Naive thymus-derived CD4-positive, alpha-beta T cell (primary cell): ENCODE data around the gene CNKSR1. TPM values are rescaled to one million over a fixed set of nuclear protein-coding genes. Genes with fewer than 3 reads are reported as not detected.

Experiments
- ATAC-seq: fragments of 150-1000 bp; cut with Tn5 transposase; 2 replicates; pipeline ENCODE4 v1.10.0; 2021; ENCODE audit warnings: mild to moderate bottlenecking, moderate library complexity
- CTCF ChIA-PET: fragments of 350-600 bp; sonication (Branson Sonifier 250); formaldehyde crosslinking; loops from one replicate; lab custom pipeline; 2021; ENCODE audit warnings: antibody characterized with exemption; lab: Charles Lee
- POLR2A ChIA-PET: fragments of 350-600 bp; sonication (Branson Sonifier 250); formaldehyde crosslinking; loops from one replicate; lab custom pipeline; 2021; ENCODE audit warnings: antibody characterized with exemption, inconsistent platforms; lab: Charles Lee
- DNase-seq, 9 donors: peaks; one replicate each; pipeline versions ENCODE4 v3.0.0 to v3.0.0-alpha.2; 2020 to 2022; ENCODE audit warnings: mixed read lengths in 1 of 9
- H3K27ac ChIP-seq: one replicate; pipeline ENCODE4 v1.7.0; 2013; ENCODE audit warnings: mild to moderate bottlenecking, low read depth, low read length, moderate library complexity
- H3K27me3 ChIP-seq, 2 donors: one replicate each; pipeline ENCODE4 v1.7.0; 2013; ENCODE audit warnings: low read length in 2 of 2, mild to moderate bottlenecking in 2 of 2, moderate library complexity in 2 of 2; ENCODE audit not compliant: control insufficient read depth in 2 of 2, insufficient read depth in 2 of 2
- H3K36me3 ChIP-seq, 3 experiments: 1 replicate in 2 of 3; 2 replicates in 1 of 3; pipeline ENCODE4 v1.7.0; 2013; ENCODE audit warnings: low read length in 3 of 3, mild to moderate bottlenecking in 3 of 3, moderate library complexity in 1 of 3; ENCODE audit not compliant: insufficient read depth in 3 of 3, control insufficient read depth in 2 of 3
- H3K4me1 ChIP-seq, 2 donors: one replicate each; pipeline ENCODE4 v1.7.0; 2013; ENCODE audit warnings: low read length in 2 of 2, mild to moderate bottlenecking in 2 of 2, moderate library complexity in 1 of 2; ENCODE audit not compliant: control insufficient read depth in 2 of 2, insufficient read depth in 2 of 2
- H3K4me3 ChIP-seq: 2 replicates; pipeline ENCODE4 v1.7.0; 2013; ENCODE audit warnings: mild to moderate bottlenecking, low read length
- H3K9me3 ChIP-seq, 3 experiments: 1 replicate in 2 of 3; 2 replicates in 1 of 3; pipeline ENCODE4 v1.7.0; 2013; ENCODE audit warnings: low read length in 3 of 3; ENCODE audit not compliant: control insufficient read depth in 2 of 3
- H3K27ac Mint-ChIP-seq, 9 donors: one replicate each; pipeline ENCODE4 v1.8.0; 2020 to 2022; ENCODE audit warnings: mixed read lengths in 9 of 9, mild to moderate bottlenecking in 8 of 9, moderate library complexity in 5 of 9, inconsistent platforms in 2 of 9
- H3K27me3 Mint-ChIP-seq, 5 donors: one replicate each; pipeline ENCODE4 v1.8.0; 2021 to 2022; ENCODE audit warnings: mixed read lengths in 5 of 5, mild to moderate bottlenecking in 1 of 5
- H3K36me3 Mint-ChIP-seq, 5 donors: one replicate each; pipeline ENCODE4 v1.8.0; 2020 to 2022; ENCODE audit warnings: mixed read lengths in 5 of 5, mild to moderate bottlenecking in 3 of 5, inconsistent platforms in 1 of 5
- H3K4me1 Mint-ChIP-seq, 7 donors: one replicate each; pipeline ENCODE4 v1.8.0; 2020 to 2022; ENCODE audit warnings: mixed read lengths in 7 of 7, mild to moderate bottlenecking in 3 of 7, inconsistent platforms in 1 of 7
- H3K4me3 Mint-ChIP-seq, 10 donors: one replicate each; pipeline ENCODE4 v1.8.0; 2020 to 2022; ENCODE audit warnings: mild to moderate bottlenecking in 10 of 10, mixed read lengths in 10 of 10, moderate library complexity in 6 of 10, inconsistent platforms in 2 of 10
- H3K9me3 Mint-ChIP-seq, 11 donors: one replicate each; pipeline ENCODE4 v1.8.0; 2020 to 2022; ENCODE audit warnings: mixed read lengths in 11 of 11, mild to moderate bottlenecking in 4 of 11, inconsistent platforms in 1 of 11, moderate library complexity in 1 of 11
- intact Hi-C, 2 donors: fragments of 100-400 bp; cut with micrococcal nuclease; formaldehyde crosslinking; loops; one replicate each; pipeline ENCODE4 v1.15.1; 2023
- polyA plus RNA-seq, 2 donors: library from polyadenylated mRNA; unstranded; fragments of 300-500 nt; fragmentation: Illumina TruSeq; gene quantifications; one replicate each; pipeline ENCODE4 v1.2.3, GENCODE V29; 2021
- total RNA-seq, 6 experiments: library from RNA in 5 of 6; stranded (reverse) in 5 of 6; gene quantifications; 1 replicate in 5 of 6; 2 replicates in 1 of 6; pipeline ENCODE4 v1.2.3 and lab custom pipeline; 2021 to 2026

CNKSR1 gene
- total and polyA plus RNA-seq, 7 experiments from 2014 or later = 0.63 to 7.5 (median 4.5) TPM

DNA sequence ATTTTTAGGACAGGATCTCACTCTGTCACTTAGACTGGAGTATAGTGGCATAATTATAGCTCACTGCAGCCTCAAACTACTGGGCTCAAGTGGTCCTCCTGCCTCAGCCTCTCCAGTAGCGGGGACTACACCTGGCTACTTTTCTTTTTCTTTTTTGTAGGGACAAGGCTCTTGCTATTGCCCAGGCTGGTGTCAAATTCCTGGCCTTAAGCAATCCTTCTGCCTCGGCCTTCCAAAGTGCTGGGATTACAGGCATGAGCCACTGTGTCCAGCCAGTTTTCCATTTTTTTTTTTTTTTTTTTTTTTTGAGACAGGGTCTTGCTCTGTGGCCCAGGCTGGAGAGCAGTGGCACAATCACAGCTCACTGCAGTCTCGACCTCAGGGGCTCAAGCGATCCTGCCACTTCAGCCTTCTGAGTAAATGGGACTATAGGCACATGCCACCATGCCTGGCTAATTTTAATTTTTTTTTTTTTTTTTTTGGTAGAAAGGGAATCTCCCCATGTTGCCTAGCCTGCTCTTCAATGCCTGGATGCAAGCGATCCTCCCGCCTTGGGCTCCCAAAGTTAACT, 36.1 kb downstream of the CNKSR1 start:
- no peaks in the 10 kb centered on the region for H3K9me3 ChIP-seq
- no peaks in the 10 kb centered on the region for H3K36me3 ChIP-seq
- no peaks in the 10 kb centered on the region for H3K4me1 ChIP-seq
- H3K9me3 Mint-ChIP-seq = no peaks in the 10 kb centered on the region
- H3K27ac ChIP-seq = no peak overlapping the region
- ChIA-PET CTCF (no interaction called here), POLR2A (interaction anchor here (1.2 kb wide), 1 partner anchor 108 kb away, joined by 3 read pairs; no protein-coding TSS in a partner anchor)
- no peak overlapping the region for H3K27ac Mint-ChIP-seq
- no peaks in the 10 kb centered on the region for H3K27me3 ChIP-seq
- ATAC-seq (no peak), DNase-seq (no peak)
- H3K4me1 Mint-ChIP-seq = no peaks in the 10 kb centered on the region
- H3K27me3 Mint-ChIP-seq = peaks cover 0 to 25% (median 0%) of the 10 kb centered on the region in 5 donors
- no peak overlapping the region for H3K4me3 Mint-ChIP-seq
- H3K4me3 ChIP-seq = no peak overlapping the region
- intact Hi-C loops = no loop called here
- H3K36me3 Mint-ChIP-seq = no peaks in the 10 kb centered on the region

GRCh38 chr1:26215246-26215645, 38.0 kb downstream of the CNKSR1 start:
- H3K36me3 ChIP-seq = no peaks in the 10 kb centered on the region
- H3K4me1 Mint-ChIP-seq = peaks cover 0 to 2% (median 0%) of the 10 kb centered on the region in 7 donors
- H3K36me3 Mint-ChIP-seq = no peaks in the 10 kb centered on the region
- H3K4me1 ChIP-seq = no peaks in the 10 kb centered on the region
- intact Hi-C loops = no loop called here
- no peak for DNase-seq
- H3K4me3 ChIP-seq = no peak overlapping the region
- POLR2A ChIA-PET = no interaction called here
- CTCF ChIA-PET = no interaction called here
- no peaks in the 10 kb centered on the region for H3K27me3 ChIP-seq
- no peak overlapping the region for H3K4me3 Mint-ChIP-seq
- no peak for ATAC-seq
- no peaks in the 10 kb centered on the region for H3K9me3 ChIP-seq
- peaks cover 0 to 18% (median 0%) of the 10 kb centered on the region in 5 donors for H3K27me3 Mint-ChIP-seq
- H3K27ac Mint-ChIP-seq = no peak overlapping the region
- no peak overlapping the region for H3K27ac ChIP-seq
- H3K9me3 Mint-ChIP-seq = no peaks in the 10 kb centered on the region

GRCh38 chr1:26218906-26219494, 41.7 kb downstream of the CNKSR1 start:
- no peaks in the 10 kb centered on the region for H3K27me3 ChIP-seq
- H3K4me1 ChIP-seq = no peaks in the 10 kb centered on the region
- H3K27ac Mint-ChIP-seq = no peak overlapping the region
- H3K9me3 Mint-ChIP-seq = no peaks in the 10 kb centered on the region
- CTCF ChIA-PET = no interaction called here
- no peaks in the 10 kb centered on the region for H3K36me3 ChIP-seq
- POLR2A ChIA-PET = interaction anchor here (0.9 kb wide), 1 partner anchor 14 kb away, joined by 3 read pairs; no protein-coding TSS in a partner anchor
- H3K4me3 ChIP-seq = no peak overlapping the region
- no peaks in the 10 kb centered on the region for H3K36me3 Mint-ChIP-seq
- intact Hi-C loops = no loop called here
- no peak for DNase-seq
- no peaks in the 10 kb centered on the region for H3K9me3 ChIP-seq
- H3K27ac ChIP-seq = no peak overlapping the region
- no peak for ATAC-seq
- peaks cover 0 to 2% (median 0%) of the 10 kb centered on the region in 7 donors for H3K4me1 Mint-ChIP-seq
- no peak overlapping the region for H3K4me3 Mint-ChIP-seq
- H3K27me3 Mint-ChIP-seq = peaks cover 0 to 19% (median 0%) of the 10 kb centered on the region in 5 donors

DNA sequence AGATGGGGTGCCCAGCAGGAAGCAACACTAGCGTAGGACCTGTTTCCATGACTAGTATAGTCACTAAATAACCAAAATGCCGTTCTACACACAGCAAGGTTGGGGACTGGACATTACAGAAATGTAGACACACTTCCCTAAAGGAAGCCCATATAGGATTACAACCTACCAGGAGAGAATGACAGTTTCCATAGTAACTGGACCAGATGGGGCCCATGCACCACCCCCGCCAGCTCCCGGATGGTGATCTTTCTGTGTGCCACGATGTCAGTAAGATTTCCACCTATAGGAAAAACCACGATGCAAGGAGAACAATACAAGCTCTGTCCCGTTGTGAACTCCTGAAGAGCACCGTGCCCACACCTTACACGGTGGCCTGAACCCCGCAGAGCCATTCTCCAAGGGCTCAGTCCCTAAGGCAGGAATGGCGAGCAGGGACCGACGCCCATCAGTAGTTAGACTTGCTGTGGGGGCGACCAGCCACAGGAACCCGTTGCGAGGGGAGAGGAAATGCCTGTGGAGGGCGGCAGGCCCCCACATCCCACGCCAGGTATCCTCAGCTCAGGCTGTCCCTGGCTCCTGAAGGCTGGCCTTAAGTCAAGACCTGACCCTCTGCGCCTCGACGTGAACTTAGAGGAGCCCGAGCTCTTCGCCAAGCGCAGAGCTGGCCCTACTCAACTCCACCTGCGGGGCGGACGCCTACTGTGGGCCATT, 43.1 kb downstream of the CNKSR1 start:
- H3K27ac ChIP-seq = no peak overlapping the region
- H3K9me3 ChIP-seq = no peaks in the 10 kb centered on the region
- no peaks in the 10 kb centered on the region for H3K27me3 ChIP-seq
- ChIA-PET POLR2A (interaction anchor here (0.9 kb wide), 1 partner anchor 15 kb away, joined by 3 read pairs; no protein-coding TSS in a partner anchor), CTCF (no interaction called here)
- H3K27ac Mint-ChIP-seq = no peak overlapping the region
- H3K9me3 Mint-ChIP-seq = no peaks in the 10 kb centered on the region
- H3K36me3 Mint-ChIP-seq = no peaks in the 10 kb centered on the region
- H3K4me3 Mint-ChIP-seq = no peak overlapping the region
- H3K4me1 ChIP-seq = peaks cover 0 to under 1% of the 10 kb centered on the region in 2 donors
- no peaks in the 10 kb centered on the region for H3K36me3 ChIP-seq
- DNase-seq = no peak
- peaks cover 0 to 31% (median 0%) of the 10 kb centered on the region in 5 donors for H3K27me3 Mint-ChIP-seq
- no peak overlapping the region for H3K4me3 ChIP-seq
- peaks cover 0 to 2% (median under 1%) of the 10 kb centered on the region in 7 donors for H3K4me1 Mint-ChIP-seq
- intact Hi-C loops = no loop called here
- no peak for ATAC-seq

DNA sequence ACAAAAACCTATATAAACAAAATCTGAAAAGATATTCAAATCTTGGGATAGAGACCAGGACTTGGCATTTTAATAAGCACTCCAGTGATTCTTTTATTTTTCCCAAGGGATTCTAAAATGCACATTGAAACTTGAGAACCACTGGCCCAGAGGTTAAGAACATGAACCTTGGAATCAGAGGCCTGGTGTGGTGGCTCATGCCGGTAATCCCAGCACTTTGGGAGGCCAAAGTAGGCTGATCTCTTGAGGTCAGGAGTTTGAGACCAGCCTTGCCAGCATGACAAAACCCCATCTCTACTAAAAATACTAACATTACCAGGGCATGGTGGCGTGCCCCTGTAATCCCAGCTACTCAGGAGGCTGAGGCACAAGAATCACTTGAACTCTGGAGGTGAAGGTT, 43.8 kb downstream of the CNKSR1 start:
- ChIA-PET CTCF (no interaction called here), POLR2A (no interaction called here)
- Mint-ChIP-seq H3K27me3 (peaks cover 6 to 39% (median 7%) of the 10 kb centered on the region in 5 donors), H3K9me3 (no peaks in the 10 kb centered on the region), H3K4me3 (no peak overlapping the region), H3K4me1 (peaks cover 6 to 9% (median 7%) of the 10 kb centered on the region in 7 donors), H3K36me3 (peaks cover 0 to 2% (median 0%) of the 10 kb centered on the region in 5 donors), H3K27ac (no peak overlapping the region)
- H3K4me3 ChIP-seq = no peak overlapping the region
- intact Hi-C loops = no loop called here
- no peaks in the 10 kb centered on the region for H3K9me3 ChIP-seq
- peaks cover 0 to 5% of the 10 kb centered on the region in 2 donors for H3K4me1 ChIP-seq
- no peaks in the 10 kb centered on the region for H3K36me3 ChIP-seq
- H3K27me3 ChIP-seq = peaks cover 0 to 4% of the 10 kb centered on the region in 2 donors
- no peak for ATAC-seq
- no peak for DNase-seq
- H3K27ac ChIP-seq = no peak overlapping the region

DNA sequence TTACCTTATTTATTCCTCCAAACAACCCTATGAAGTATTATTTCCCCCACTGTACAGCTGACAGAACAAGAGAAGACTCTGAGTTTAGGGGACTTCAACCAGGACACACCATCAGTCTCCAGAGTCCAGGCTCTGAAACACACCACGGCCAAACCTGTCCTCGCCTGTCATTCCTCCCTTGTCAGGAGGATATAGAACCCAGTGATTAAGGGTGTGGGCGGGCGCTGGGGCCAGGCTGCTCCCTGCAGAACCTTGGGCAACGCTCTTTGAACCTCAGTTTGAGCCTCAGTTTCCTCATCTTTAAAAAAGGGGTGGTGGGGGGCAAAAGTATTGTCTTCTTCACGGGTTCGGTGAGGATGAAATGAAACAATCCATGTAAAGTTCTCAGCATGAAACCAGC, 47.3 kb downstream of the CNKSR1 start:
- H3K4me3 ChIP-seq = no peak overlapping the region
- H3K4me3 Mint-ChIP-seq = peak overlapping the region in 9 of 10 donors; percentile 21 to 83 (median 67)

More for the DNA sequence above, 47.3 kb downstream of the CNKSR1 start:
- Mint-ChIP-seq H3K36me3 (peaks cover 0 to 2% (median 0%) of the 10 kb centered on the region in 5 donors), H3K27me3 (peaks cover 6 to 53% (median 15%) of the 10 kb centered on the region in 5 donors), H3K27ac (no peak overlapping the region), H3K9me3 (no peaks in the 10 kb centered on the region), H3K4me1 (peaks cover 5 to 12% (median 8%) of the 10 kb centered on the region in 7 donors)
- DNase-seq (no peak), ATAC-seq (no peak)
- POLR2A ChIA-PET = interaction anchor here (0.7 kb wide), 1 partner anchor 221 kb away, joined by 3 read pairs; no protein-coding TSS in a partner anchor
- Histone ChIP-seq H3K4me1 (peaks cover 0 to 5% of the 10 kb centered on the region in 2 donors), H3K27me3 (peaks cover 0 to 4% of the 10 kb centered on the region in 2 donors), H3K36me3 (no peaks in the 10 kb centered on the region), H3K9me3 (no peaks in the 10 kb centered on the region), H3K27ac (no peak overlapping the region)
- CTCF ChIA-PET = interaction anchor here (0.5 kb wide), 1 partner anchor 19 kb away, joined by 4 read pairs; no protein-coding TSS in a partner anchor
- intact Hi-C loops = no loop called here
